ENCODE measurements around the gene COA6. TPM values are rescaled to one million over a fixed set of nuclear protein-coding genes. Genes with fewer than 3 reads are reported as not detected.
"Not testable (repeated sequence)": the region's sequence is repeated elsewhere in the genome, so short reads cannot be mapped to it uniquely, and the experiment has no call there.

The COA6 gene
- total RNA-seq: 13.4 TPM

- DNase-seq (ENCODE audit: low spot score) (peak; percentile 92), ATAC-seq (peak; percentile 98)
- intact Hi-C loops (cut with DNase I): no loop called here
Measured at GRCh38 chr1:234373064-234373958, at the start of gene COA6. COA6 (plus strand) TSS chr1:234373456; CDS start chr1:234373467, 11 bp downstream.

- no peak for ATAC-seq
- DNase-seq (ENCODE audit: low spot score): no peak
- intact Hi-C loops (cut with DNase I): no loop called here
Measured at GRCh38 chr1:234324821-234325220, 48.4 kb upstream of the COA6 start.

DNA sequence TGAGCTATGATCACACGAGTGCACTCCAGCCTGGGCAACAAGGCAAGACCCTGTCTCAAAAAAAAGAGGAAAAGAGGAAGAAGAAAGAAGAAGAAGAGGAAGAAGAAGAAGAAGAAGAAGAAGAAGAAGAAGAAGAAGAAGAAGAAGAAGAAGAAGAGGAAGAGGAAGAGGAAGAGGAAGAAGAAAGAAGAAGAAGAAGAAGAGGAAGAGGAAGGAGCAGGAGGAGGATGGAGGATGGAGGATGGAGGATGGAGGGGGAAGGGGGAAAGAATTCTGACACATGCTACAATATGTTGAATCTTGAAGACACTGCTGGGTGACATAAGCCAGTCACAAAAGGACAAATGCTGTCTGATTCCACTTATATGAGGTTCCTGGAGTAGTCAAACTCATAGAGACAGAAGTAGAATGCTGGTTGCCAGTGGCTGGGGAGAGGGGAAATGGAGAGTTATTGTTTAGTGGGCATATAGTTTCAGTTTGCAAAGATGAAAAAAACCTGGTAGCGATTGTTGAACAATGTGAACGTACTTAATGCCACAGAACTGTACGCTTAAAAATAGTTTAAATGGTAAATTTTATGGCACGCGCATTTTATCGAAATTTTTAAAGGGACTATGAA lies 47.3 kb upstream of the COA6 start:
- ATAC-seq (no peak), DNase-seq (ENCODE audit: low spot score) (no peak)
- intact Hi-C loops (cut with DNase I): no loop called here

DNA sequence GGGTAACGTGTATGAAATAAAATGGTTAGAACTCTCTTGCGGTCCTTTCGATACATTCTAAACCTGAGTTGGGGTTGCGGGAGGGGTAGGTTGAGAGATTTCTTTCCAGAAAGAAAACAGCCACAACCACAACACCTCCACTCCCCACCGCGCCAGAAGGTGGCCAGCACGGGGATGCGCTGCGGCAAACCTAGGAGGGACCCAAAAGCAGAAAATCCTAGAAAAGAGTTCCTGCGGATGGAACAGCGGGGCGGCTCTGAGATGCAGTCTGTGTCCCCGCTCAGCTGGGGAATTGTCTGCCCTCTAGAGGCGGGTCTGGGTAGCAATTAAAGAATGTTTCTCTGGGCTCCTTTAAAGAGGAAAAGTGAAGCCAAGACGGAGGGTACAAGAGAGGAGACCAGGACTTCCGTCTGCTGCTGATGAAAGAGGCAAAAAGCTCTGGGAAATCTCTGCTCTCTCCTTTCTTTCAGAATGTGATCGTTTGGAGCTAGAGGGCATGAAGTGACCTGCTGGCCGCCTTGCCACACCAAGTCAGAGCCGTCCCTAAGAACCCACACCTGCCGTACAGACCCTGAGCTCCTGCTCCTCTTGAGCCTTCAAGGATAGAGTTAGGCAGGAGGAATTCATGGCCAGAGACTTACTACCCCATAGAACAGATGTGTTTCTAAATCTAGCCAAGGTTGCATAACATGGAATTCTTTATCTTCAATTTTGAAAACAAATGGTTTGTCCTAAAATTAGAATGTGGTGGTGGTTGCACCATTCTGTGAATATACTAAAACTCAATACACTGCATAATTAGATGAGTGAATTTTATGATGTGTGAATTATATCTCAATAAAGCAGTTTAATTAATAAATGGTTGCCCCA lies 46.5 kb upstream of the COA6 start:
- intact Hi-C loops (cut with DNase I): no loop called here
- ATAC-seq (peak; percentile 75), DNase-seq (ENCODE audit: low spot score) (peak; percentile 65)

DNA sequence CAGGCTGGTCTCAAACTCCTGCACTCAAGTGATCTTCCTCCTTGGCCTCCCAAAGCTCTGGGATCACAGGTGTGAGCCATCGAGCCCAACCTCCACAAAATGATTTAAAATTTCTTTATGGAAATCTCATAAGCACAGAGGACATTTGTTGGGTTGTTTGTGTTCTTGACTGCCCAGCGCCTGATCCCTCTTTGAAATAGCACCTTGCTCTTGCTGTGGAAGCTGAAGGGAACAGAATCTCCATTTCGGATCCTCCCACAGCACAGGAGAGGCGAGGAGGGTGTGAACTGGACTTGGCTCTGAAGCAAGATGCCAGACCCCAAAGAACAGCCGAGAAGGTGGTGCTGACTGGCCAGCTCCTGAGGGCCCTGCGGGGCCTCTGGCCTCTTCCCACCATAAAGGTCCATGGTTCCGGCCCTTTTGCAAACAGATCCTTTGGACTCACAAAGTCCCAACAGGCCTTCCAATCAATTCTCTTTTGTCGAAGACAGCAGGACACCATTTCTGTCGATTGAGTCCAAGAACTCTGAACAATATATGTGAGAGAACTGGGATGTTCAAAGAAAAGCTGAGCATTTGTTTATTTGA lies 45.6 kb upstream of the COA6 start:
- ATAC-seq: no peak

GRCh38 chr1:234330843-234331215 lies 42.4 kb upstream of the COA6 start:
- intact Hi-C loops (cut with DNase I): no loop called here
- ATAC-seq: no peak
- no peak for DNase-seq (ENCODE audit: low spot score)

More for the DNA sequence above, 45.6 kb upstream of the COA6 start:
- intact Hi-C loops (cut with DNase I): no loop called here
- DNase-seq (ENCODE audit: low spot score): no peak

GRCh38 chr1:234331507-234331906 lies 41.7 kb upstream of the COA6 start:
- intact Hi-C loops (cut with DNase I): no loop called here
- DNase-seq (ENCODE audit: low spot score): no peak
- no peak for ATAC-seq

DNA sequence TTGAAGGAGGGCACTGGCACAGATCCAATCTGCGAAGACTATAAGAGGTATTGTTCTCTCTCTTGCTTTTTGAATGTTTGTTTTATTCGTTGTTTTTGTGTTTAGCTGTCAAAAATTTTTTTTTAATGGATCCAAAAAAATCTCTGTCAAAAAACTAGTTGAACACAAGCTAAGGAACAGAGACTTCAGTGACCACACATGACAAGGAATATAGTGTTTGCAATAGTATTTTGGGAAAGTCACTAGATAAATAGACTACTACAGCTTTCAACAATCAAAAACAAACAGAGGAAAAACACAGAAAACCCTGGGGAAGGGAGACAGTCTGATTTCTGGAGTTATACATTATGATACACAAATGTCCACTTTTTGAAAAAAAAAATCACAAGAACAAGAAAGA lies 36.9 kb upstream of the COA6 start:
- DNase-seq (ENCODE audit: low spot score): no peak
- intact Hi-C loops (cut with DNase I): no loop called here
- ATAC-seq: no peak

DNA sequence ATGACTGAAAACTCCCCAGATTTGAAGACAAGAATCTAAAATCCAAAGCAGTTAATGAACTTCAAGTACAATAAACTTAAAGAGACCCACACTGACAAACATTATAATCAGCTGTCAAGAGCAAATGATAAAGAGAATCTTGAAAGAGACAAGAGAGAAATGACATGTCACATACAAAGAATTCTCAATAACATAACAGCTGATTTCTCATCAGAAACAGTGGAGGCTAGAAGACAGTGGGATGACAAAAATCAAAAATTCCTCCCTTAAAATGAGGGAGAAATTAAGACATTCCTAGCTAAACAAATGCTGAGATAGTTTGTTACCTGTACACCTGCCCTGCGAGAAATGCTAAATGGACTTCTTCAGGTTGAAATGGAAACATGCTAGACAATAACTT lies 36.0 kb upstream of the COA6 start:
- ATAC-seq: no peak
- no peak for DNase-seq (ENCODE audit: low spot score)
- intact Hi-C loops (cut with DNase I): no loop called here

DNA sequence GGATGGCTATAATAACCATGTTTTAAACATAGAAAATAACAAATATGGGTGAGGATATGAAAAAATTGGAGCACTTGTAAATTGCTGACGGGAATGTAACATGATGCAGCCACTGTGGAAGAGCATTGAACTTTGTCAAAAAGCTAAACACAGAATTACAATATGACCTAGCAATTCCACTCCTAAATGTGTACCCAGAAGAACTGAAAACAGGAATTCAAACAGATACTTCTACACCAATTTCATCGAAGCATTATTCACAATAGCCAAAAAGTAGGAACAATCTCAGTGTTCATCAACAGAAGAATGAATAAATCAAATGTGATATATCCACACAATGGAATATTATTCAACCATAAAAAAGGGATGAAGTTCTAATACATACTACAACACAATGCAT lies 32.7 kb upstream of the COA6 start:
- DNase-seq (ENCODE audit: low spot score) (no peak), ATAC-seq (no peak)
- intact Hi-C loops (cut with DNase I): no loop called here

GRCh38 chr1:234342774-234343173 lies 30.5 kb upstream of the COA6 start:
- no peak for ATAC-seq
- intact Hi-C loops (cut with DNase I): no loop called here
- no peak for DNase-seq (ENCODE audit: low spot score)

GRCh38 chr1:234345237-234345636 lies 28.0 kb upstream of the COA6 start:
- ATAC-seq: no peak
- intact Hi-C loops (cut with DNase I): no loop called here
- DNase-seq (ENCODE audit: low spot score): no peak

- ATAC-seq (no peak), DNase-seq (ENCODE audit: low spot score) (no peak)
- intact Hi-C loops (cut with DNase I): no loop called here
Measured at GRCh38 chr1:234348964-234349363, 24.3 kb upstream of the COA6 start.

DNA sequence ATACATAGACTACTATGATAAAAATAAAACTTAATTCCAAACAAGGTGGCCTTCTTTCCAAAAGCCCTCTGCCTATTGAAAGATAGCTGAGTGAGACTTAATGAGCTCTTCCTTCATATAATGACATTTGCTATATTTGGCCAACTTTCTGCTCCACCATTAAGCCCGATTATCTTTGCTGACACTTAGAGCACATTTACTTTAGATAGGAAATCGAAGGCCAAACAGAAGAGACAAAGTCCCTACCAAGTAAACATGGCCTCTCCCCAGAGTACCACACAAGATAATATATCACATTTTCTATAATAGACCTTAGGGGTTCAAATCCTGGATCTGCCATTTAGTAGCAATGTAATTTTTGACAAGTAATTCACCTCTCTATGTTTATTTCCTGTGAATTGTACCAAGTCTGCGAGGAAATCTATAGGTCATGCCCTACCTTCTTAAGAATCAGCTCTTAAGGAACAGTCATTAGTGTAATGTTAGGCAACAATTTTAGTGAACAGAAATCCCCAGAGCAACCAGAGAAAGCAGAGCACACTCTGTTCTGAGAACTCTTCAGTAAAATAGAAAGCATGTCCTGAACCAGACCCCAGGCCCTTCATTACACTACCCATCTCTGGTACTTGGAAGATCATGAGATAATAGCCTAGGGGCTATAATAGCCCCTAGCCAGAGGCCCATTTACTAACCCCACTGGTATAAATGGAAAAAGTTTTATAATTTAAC lies 17.3 kb upstream of the COA6 start:
- intact Hi-C loops (cut with DNase I): no loop called here
- ATAC-seq: no peak
- DNase-seq (ENCODE audit: low spot score): no peak

DNA sequence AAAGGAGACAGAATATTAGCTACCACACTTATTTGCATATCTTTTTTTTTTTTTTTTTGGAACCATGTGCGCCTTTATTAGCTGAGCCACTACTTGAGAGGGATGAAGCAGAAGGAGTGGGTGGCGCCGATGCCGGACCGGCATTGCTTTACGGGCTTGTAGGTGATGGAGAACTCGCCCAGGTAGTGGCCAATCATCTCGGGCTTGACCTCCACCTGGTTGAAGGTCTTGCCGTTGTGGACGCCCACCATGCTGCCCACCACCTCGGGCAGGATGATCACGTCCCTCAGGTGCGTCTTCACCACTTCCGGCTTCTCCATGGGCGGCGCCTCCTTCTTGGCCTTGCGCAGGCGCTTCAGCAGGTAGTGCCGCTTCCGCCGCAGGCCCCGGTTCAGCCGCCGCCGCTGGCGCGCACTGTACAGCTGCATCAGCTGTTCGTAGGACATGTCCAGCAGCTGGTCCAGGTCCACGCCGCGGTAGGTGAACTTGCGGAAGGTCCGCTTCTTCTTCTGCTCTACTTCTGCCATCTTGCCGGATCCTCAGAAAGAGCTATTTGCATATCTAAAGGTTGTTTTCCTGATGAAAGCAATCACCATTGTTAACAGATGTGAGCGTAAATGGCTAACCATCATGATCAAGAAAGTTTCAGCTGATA lies 16.5 kb upstream of the COA6 start:
- ATAC-seq; DNase-seq (ENCODE audit: low spot score); intact Hi-C loops (cut with DNase I): not testable (repeated sequence)

DNA sequence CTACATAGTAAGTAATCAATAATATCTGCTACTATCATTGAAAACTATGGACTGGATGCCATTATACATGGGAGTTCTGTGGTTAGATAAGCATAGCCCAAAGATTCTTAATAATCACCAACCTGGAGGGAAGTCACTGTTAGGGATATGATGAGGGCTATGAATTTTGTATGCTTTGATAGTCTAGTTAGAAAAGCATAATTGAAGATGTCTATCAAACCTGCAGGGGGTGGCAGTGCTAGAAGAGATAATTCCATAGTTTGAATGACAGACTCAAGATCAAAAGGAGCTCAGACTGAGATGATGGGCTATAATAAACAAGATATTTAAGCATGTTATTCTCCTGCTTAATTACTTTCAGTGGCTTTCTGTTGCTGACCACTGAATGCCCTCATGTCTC lies 15.4 kb upstream of the COA6 start:
- no peak for DNase-seq (ENCODE audit: low spot score)
- ATAC-seq: no peak
- intact Hi-C loops (cut with DNase I): no loop called here

- ATAC-seq (no peak), DNase-seq (ENCODE audit: low spot score) (no peak)
- intact Hi-C loops (cut with DNase I): no loop called here
Measured at GRCh38 chr1:234361102-234361603, 12.1 kb upstream of the COA6 start.

DNA sequence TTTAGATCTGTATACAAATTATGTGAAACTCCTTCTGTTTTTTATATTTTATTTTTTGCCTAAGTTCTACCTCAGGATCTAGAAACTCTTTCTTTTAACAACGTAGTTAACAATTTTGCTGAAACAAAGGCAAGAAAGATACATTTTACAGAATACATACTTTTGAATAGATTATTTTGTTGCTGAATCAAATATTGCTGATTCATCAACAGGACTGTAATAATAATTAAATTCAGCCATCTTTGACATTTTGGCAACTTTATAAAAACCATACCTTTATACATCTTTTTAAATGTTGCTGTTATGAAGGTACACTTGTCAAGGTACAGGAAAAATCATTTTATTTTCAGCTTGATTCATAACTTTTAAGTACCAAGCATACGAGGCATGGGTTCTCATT lies 10.7 kb upstream of the COA6 start:
- intact Hi-C loops (cut with DNase I): no loop called here
- DNase-seq (ENCODE audit: low spot score) (no peak), ATAC-seq (no peak)
